ENCODE results near the gene STK11.

STK11 gene

DNA sequence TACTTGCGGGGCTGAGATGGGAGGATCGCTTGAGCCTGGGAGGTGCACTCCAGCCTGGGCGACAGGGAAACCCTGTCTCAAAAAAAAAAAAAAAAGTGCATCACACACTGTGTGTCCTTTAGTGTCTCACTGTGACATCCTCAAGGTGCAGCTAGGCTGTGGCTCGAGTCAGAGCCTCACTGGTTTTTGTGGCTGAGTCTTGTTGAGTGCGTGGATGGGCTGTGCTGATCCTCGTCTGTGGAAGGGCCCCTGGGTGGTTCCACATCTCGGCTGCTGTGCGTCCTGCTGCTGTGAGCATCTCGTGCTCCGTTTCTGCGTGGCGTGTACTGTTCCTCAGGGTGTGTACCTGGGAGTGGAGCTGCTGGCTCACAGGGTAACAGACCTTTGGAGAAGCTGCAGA lies 11.2 kb downstream of the STK11 start:
- Histone ChIP-seq H3K4me3 (ENCODE audit: low read depth in 1 of 2, low read length in 2 of 2) (no peak overlapping the region), H3K27me3 (ENCODE audit: low read depth, low read length) (no peaks in the 10 kb centered on the region), H3K36me3 (ENCODE audit: control insufficient read depth in 1 of 2, insufficient read depth in 2 of 2, low read length in 2 of 2) (peaks cover 6 to 10% of the 10 kb centered on the region in 2 donors), H3K9me3 (ENCODE audit: control insufficient read depth in 1 of 2, low read length in 2 of 2) (no peaks in the 10 kb centered on the region), H3K27ac (ENCODE audit: low read length) (no peak overlapping the region), H3K4me1 (ENCODE audit: control insufficient read depth in 1 of 2, insufficient read depth in 2 of 2, low read length in 2 of 2) (peaks cover 8 to 58% of the 10 kb centered on the region in 2 donors)

DNA sequence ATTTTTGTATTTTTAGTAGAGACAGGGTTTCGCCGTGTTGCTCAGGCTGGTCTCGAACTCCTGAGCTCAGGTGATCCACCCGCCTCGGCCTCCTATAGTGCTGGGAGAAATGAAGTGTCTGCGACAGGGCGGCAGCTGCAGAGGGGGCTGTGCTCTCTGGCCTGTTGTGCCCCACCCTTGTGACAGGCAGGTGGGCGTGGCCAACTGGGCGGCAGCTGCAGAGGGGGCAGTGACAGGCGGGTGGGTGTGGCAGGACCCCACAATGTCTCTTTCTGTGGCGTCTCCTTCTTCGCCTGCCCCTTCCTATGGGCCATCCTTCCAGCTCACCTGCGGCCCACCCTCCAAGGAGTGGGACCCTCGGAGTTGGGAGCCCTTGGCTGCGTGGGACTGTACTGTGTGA lies 11.8 kb downstream of the STK11 start:
- no peak overlapping the region for H3K4me3 ChIP-seq (ENCODE audit: low read depth in 1 of 2, low read length in 2 of 2)
- H3K4me1 ChIP-seq (ENCODE audit: control insufficient read depth in 1 of 2, insufficient read depth in 2 of 2, low read length in 2 of 2): peaks cover 8 to 62% of the 10 kb centered on the region in 2 donors
- H3K9me3 ChIP-seq (ENCODE audit: control insufficient read depth in 1 of 2, low read length in 2 of 2): no peaks in the 10 kb centered on the region
- H3K36me3 ChIP-seq (ENCODE audit: control insufficient read depth in 1 of 2, insufficient read depth in 2 of 2, low read length in 2 of 2): peaks cover 6 to 10% of the 10 kb centered on the region in 2 donors
- no peak overlapping the region for H3K27ac ChIP-seq (ENCODE audit: low read length)
- H3K27me3 ChIP-seq (ENCODE audit: low read depth, low read length): no peaks in the 10 kb centered on the region

DNA sequence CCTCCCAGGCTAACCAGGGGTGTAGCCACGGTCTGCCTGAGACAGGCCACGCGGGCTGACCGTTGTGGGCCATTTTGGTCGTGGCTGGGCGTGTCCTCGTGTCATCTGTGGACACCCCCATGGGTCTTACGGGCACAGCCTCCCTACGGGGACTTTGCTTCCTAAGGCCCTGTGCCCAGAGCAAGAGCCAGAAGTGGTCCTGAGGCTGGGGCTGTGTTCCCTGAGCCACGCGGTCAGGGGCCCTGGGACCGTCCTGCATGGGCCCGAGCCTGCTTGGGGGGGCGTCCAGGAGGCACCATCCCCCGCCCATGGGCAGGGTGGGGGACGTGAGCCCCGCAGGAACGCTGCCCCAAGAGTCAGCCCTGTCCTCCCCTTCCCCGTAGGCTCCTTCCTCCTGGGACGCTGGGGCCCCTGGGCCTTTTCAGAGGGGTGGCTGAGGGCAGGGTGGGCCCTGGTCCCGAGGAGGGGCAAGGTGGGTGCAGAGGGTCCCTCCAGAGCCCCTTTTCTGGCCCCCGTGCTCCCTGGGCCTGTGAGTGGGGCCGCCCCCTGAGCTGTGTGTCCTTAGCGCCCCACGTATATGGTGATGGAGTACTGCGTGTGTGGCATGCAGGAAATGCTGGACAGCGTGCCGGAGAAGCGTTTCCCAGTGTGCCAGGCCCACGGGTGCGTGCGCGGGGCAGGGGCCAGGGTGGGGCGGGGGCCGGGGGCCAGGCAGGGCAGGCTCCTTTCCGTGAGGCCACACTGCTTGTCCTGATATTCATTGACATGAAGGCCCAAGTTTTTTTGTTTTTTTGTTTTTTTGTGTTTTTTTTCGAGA lies 13.4 kb downstream of the STK11 start:
- no peaks in the 10 kb centered on the region for H3K9me3 ChIP-seq (ENCODE audit: control insufficient read depth in 1 of 2, low read length in 2 of 2)
- H3K4me3 ChIP-seq (ENCODE audit: low read depth in 1 of 2, low read length in 2 of 2): no peak overlapping the region
- H3K27me3 ChIP-seq (ENCODE audit: low read depth, low read length): no peaks in the 10 kb centered on the region
- peaks cover 3 to 63% of the 10 kb centered on the region in 2 donors for H3K4me1 ChIP-seq (ENCODE audit: control insufficient read depth in 1 of 2, insufficient read depth in 2 of 2, low read length in 2 of 2)
- peaks cover 6 to 21% of the 10 kb centered on the region in 2 donors for H3K36me3 ChIP-seq (ENCODE audit: control insufficient read depth in 1 of 2, insufficient read depth in 2 of 2, low read length in 2 of 2)
- peak overlapping the region; percentile 39 for H3K27ac ChIP-seq (ENCODE audit: low read length)

DNA sequence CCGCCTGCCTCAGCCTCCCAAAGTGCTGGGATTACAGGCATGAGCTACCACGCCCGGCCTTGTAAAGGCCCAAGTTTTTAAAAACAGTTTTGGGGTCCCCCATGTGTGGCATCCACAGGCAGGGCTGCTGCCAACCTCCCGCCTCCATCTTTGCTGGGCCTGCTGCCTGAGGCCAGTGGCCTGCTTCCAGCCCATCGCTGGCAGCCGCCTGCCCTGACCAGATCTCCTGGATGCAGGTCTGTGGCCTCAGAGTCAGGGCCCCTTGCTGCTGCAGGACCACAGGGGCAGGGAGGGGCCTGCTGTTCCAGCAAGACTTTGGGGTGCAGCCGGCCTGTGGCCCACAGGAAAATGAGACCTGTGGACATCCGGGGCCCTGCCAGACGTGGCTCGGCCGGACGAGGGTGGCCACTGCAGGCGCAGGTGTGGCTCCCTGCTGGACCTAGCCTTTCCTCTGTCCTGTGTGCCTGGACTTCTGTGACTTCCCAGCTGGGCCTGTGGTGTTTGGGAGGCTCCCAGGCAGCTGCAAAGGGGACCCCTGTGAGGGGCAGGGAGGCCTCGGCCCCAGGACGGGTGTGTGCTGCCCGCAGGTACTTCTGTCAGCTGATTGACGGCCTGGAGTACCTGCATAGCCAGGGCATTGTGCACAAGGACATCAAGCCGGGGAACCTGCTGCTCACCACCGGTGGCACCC lies 14.4 kb downstream of the STK11 start:
- Histone ChIP-seq H3K27me3 (ENCODE audit: low read depth, low read length) (no peaks in the 10 kb centered on the region), H3K4me3 (ENCODE audit: low read depth in 1 of 2, low read length in 2 of 2) (no peak overlapping the region), H3K9me3 (ENCODE audit: control insufficient read depth in 1 of 2, low read length in 2 of 2) (no peaks in the 10 kb centered on the region), H3K27ac (ENCODE audit: low read length) (no peak overlapping the region), H3K36me3 (ENCODE audit: control insufficient read depth in 1 of 2, insufficient read depth in 2 of 2, low read length in 2 of 2) (peaks cover 6 to 29% of the 10 kb centered on the region in 2 donors), H3K4me1 (ENCODE audit: control insufficient read depth in 1 of 2, insufficient read depth in 2 of 2, low read length in 2 of 2) (peaks cover 3 to 53% of the 10 kb centered on the region in 2 donors)

DNA sequence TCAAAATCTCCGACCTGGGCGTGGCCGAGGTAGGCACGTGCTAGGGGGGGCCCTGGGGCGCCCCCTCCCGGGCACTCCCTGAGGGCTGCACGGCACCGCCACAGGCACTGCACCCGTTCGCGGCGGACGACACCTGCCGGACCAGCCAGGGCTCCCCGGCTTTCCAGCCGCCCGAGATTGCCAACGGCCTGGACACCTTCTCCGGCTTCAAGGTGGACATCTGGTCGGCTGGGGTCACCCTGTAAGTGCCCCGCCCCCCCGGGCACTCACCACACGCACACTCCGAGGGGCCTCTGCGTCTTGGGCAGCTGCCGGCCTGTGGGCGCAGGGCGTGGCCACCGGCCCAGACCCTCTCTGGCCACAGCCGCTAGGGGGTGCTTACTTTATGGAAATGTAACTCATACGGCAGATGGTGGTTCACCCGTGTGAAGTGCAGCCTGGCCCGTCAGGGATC lies 14.9 kb downstream of the STK11 start:
- Histone ChIP-seq H3K9me3 (ENCODE audit: control insufficient read depth in 1 of 2, low read length in 2 of 2) (no peaks in the 10 kb centered on the region), H3K27ac (ENCODE audit: low read length) (no peak overlapping the region), H3K36me3 (ENCODE audit: control insufficient read depth in 1 of 2, insufficient read depth in 2 of 2, low read length in 2 of 2) (peaks cover 6 to 31% of the 10 kb centered on the region in 2 donors), H3K27me3 (ENCODE audit: low read depth, low read length) (no peaks in the 10 kb centered on the region), H3K4me3 (ENCODE audit: low read depth in 1 of 2, low read length in 2 of 2) (no peak overlapping the region), H3K4me1 (ENCODE audit: control insufficient read depth in 1 of 2, insufficient read depth in 2 of 2, low read length in 2 of 2) (peaks cover 0 to 48% of the 10 kb centered on the region in 2 donors)

DNA sequence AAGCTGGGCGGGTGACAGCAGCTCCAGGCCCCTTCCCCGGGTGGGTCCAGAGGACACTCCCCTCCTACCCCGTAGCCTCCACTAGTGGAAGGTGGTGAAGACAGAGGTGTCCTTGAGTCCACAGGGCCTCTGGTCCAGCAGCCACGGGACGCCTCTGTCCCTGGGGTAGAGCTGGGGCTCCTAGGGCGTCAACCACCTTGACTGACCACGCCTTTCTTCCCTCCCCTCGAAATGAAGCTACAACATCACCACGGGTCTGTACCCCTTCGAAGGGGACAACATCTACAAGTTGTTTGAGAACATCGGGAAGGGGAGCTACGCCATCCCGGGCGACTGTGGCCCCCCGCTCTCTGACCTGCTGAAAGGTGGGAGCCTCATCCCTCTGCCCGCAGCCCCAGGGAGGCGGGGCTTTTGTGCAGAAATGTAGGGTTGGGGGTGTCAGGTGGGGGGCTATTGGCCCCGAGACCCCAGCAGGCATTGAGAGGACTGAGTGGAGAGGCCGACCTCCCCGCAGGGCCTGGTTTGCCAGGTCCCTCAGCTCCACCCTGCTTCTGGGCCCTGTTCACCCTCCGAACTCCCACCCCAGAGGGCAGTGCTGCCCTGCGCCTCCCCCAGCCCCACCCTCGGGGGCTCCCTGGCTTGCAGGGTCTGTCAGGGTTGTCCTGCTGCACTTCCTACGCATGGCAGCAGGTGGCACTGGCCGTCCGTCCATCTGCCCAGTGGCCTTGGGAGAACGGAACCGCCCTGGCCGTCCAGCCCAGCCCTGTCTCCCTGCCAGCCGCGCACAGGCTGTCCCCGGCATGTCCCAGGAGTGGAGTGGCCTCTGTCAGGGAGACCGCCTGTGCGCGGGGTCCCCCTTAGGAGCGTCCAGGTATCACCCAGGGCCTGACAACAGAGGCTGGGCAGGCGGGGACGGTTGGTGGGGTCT lies 15.7 kb downstream of the STK11 start:
- H3K4me1 ChIP-seq (ENCODE audit: control insufficient read depth in 1 of 2, insufficient read depth in 2 of 2, low read length in 2 of 2): peaks cover 0 to 40% of the 10 kb centered on the region in 2 donors
- H3K27me3 ChIP-seq (ENCODE audit: low read depth, low read length): no peaks in the 10 kb centered on the region
- H3K27ac ChIP-seq (ENCODE audit: low read length): no peak overlapping the region
- H3K36me3 ChIP-seq (ENCODE audit: control insufficient read depth in 1 of 2, insufficient read depth in 2 of 2, low read length in 2 of 2): peaks cover 6 to 38% of the 10 kb centered on the region in 2 donors
- H3K9me3 ChIP-seq (ENCODE audit: control insufficient read depth in 1 of 2, low read length in 2 of 2): no peaks in the 10 kb centered on the region
- no peak overlapping the region for H3K4me3 ChIP-seq (ENCODE audit: low read depth in 1 of 2, low read length in 2 of 2)

DNA sequence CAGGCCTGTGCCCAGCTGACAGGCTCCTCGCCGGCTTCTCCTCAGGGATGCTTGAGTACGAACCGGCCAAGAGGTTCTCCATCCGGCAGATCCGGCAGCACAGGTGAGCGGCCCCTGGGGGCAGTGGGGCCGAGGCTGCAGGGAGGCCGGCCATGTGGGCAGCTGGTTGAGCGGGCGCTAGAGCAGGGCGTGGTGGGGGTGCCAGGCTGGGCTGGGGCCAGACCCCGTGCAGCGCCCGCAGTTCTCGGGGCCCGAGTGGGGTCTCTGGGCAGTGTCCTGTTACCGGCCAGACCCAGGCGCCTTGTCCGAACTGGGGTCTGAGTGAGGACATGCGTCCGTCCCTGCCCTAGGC lies 16.3 kb downstream of the STK11 start:
- no peak overlapping the region for H3K27ac ChIP-seq (ENCODE audit: low read length)
- peaks cover 0 to 40% of the 10 kb centered on the region in 2 donors for H3K4me1 ChIP-seq (ENCODE audit: control insufficient read depth in 1 of 2, insufficient read depth in 2 of 2, low read length in 2 of 2)
- H3K36me3 ChIP-seq (ENCODE audit: control insufficient read depth in 1 of 2, insufficient read depth in 2 of 2, low read length in 2 of 2): peaks cover 6 to 44% of the 10 kb centered on the region in 2 donors
- H3K4me3 ChIP-seq (ENCODE audit: low read depth in 1 of 2, low read length in 2 of 2): no peak overlapping the region
- no peaks in the 10 kb centered on the region for H3K27me3 ChIP-seq (ENCODE audit: low read depth, low read length)
- no peaks in the 10 kb centered on the region for H3K9me3 ChIP-seq (ENCODE audit: control insufficient read depth in 1 of 2, low read length in 2 of 2)

DNA sequence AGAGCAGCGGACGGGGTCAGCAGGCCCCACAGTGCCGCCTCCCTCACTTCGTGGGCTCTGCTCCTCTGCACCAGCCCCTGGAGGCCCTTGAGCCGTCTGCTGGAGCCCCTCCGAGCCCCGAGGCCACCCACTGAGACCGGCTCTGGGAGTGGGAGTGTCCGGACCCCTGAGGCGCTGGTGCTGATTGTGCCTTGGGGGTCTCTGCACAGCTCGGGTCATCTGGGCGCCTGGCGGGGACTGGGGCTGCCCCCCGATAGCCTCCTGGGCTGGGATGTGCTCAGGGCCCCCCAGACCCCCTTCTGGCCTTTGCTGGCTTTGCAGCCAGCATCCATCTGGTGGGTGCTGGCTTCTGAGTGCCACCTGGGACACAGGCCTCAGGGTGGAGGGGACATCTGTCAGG lies 16.8 kb downstream of the STK11 start:
- Histone ChIP-seq H3K4me1 (ENCODE audit: control insufficient read depth in 1 of 2, insufficient read depth in 2 of 2, low read length in 2 of 2) (peaks cover 0 to 38% of the 10 kb centered on the region in 2 donors), H3K4me3 (ENCODE audit: low read depth in 1 of 2, low read length in 2 of 2) (no peak overlapping the region), H3K9me3 (ENCODE audit: control insufficient read depth in 1 of 2, low read length in 2 of 2) (no peaks in the 10 kb centered on the region), H3K27ac (ENCODE audit: low read length) (no peak overlapping the region), H3K27me3 (ENCODE audit: low read depth, low read length) (no peaks in the 10 kb centered on the region), H3K36me3 (ENCODE audit: control insufficient read depth in 1 of 2, insufficient read depth in 2 of 2, low read length in 2 of 2) (peaks cover 6 to 49% of the 10 kb centered on the region in 2 donors)

DNA sequence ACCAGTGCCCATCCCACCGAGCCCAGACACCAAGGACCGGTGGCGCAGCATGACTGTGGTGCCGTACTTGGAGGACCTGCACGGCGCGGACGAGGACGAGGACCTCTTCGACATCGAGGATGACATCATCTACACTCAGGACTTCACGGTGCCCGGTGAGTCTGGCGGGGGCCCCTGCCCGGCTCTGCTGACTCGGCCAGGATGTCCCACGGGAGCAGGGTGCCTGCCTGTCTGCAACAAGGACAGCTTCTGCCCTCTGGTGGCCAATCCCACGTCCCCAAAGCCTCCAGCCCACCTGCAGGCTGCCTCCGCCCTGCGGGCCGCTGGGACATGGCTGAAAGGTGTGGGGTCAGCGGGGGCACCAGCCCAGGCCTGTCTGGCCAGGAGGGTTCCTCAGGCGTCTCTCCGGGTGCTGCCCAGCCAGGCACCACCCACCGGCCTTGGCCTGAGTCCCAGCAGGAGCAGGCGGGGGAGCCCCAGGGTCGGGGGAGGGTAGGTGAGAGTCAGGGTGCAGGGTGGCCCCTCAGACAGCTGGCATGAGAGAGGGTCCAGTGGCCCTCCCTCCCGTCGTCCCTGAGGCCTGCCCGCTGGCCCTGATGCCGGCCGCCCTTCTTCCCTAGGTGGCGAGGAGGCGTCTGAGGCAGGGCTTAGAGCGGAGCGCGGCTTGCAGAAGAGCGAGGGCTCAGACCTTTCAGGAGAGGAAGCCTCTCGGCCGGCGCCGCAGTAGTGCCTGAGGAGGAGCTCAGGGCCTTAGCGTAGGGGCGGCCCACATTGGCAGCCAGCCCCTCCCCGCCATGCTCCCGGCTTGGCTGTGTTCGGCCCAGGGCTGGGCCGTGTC lies 17.7 kb downstream of the STK11 start:
- peaks cover 6 to 58% of the 10 kb centered on the region in 2 donors for H3K36me3 ChIP-seq (ENCODE audit: control insufficient read depth in 1 of 2, insufficient read depth in 2 of 2, low read length in 2 of 2)
- H3K27me3 ChIP-seq (ENCODE audit: low read depth, low read length): no peaks in the 10 kb centered on the region
- no peaks in the 10 kb centered on the region for H3K9me3 ChIP-seq (ENCODE audit: control insufficient read depth in 1 of 2, low read length in 2 of 2)
- no peak overlapping the region for H3K27ac ChIP-seq (ENCODE audit: low read length)
- H3K4me1 ChIP-seq (ENCODE audit: control insufficient read depth in 1 of 2, insufficient read depth in 2 of 2, low read length in 2 of 2): peaks cover 0 to 30% of the 10 kb centered on the region in 2 donors
- no peak overlapping the region for H3K4me3 ChIP-seq (ENCODE audit: low read depth in 1 of 2, low read length in 2 of 2)

DNA sequence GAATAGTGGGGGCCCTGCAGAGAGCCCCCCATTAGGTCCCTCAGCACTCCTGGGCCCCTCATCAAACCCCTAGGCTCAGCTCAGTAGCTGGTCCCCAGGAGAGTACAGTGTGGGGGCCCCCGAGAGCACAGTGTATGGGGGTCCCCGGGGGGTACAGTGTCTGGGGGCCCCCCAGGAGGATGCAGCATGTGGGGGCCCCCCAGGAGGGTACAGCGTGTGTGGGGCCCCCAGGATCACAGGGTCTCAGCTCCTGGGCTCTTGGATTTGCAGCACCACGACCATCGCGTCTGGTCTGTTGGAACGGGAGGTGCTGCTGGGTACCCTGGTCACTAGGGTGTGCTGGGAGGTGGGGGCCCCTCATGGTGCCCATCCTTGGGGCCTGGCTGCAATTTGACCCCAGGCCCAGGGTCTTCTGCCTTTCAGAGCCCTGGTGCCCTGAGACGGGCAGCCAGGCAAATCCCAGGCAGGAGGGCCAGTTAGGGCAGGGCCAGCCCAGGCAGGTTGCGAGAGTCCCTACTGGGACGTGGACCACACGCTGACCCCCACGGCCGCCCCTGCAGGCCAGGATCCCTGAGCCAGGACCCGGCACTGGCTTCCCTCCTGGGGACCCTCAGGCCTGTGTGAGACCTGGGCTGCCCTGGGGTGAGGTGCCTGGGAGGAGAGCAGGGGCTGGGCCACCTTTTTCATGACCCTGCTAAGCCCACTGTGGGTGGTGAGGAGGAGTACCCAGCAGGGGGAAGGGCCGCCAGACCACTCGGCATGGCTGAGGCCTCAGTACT lies 18.7 kb downstream of the STK11 start:
- Histone ChIP-seq H3K36me3 (ENCODE audit: control insufficient read depth in 1 of 2, insufficient read depth in 2 of 2, low read length in 2 of 2) (peaks cover 6 to 60% of the 10 kb centered on the region in 2 donors), H3K27me3 (ENCODE audit: low read depth, low read length) (no peaks in the 10 kb centered on the region), H3K27ac (ENCODE audit: low read length) (no peak overlapping the region), H3K4me1 (ENCODE audit: control insufficient read depth in 1 of 2, insufficient read depth in 2 of 2, low read length in 2 of 2) (peaks cover 0 to 21% of the 10 kb centered on the region in 2 donors), H3K9me3 (ENCODE audit: control insufficient read depth in 1 of 2, low read length in 2 of 2) (no peaks in the 10 kb centered on the region), H3K4me3 (ENCODE audit: low read depth in 1 of 2, low read length in 2 of 2) (no peak overlapping the region)
